ENCODE measurements around the gene NFATC4. TPM values are rescaled to one million over a fixed set of nuclear protein-coding genes. Genes with fewer than 3 reads are reported as not detected.

Gene NFATC4
- total RNA-seq, 1 experiment from 2014 or later, result 15.1 TPM

DNA sequence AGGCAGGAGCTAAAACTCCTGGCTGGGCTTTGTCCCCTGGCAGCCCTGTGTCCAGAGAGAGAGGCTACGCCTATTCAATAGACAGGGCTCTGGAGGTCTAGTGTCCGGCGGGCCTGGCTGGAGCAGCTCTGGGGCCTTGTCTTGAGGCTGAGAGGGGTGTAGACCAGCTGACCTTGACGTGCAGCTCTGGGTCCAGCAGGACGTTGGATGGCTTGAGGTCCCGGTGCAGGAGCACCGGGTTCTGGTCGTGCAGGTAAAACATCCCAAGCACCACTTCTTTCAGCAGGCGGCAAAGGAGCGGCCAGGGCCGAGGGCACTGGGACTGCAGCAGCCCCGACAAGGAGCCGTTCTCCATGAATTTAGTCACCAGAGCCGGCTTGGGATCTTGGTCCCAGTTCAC is 29.1 kb upstream of the NFATC4 start:
- Histone ChIP-seq H3K9me2 (replicated peaks; ENCODE audit: low read length) (no peaks in the 10 kb centered on the region), H3K4me2 (ENCODE audit: low read length) (no peak overlapping the region), H3F3A (ENCODE audit: low read length, unreplicated experiment) (no peaks in the 10 kb centered on the region), H3K27ac (ENCODE audit: low read length) (no peak overlapping the region), H4K20me1 (ENCODE audit: low read length) (no peaks in the 10 kb centered on the region), H3K4me3 (ENCODE audit: low read length) (no peak overlapping the region), H3K36me3 (ENCODE audit: low read depth, low read length) (no peaks in the 10 kb centered on the region), H3K27me3 (ENCODE audit: low read length) (peaks cover under 1% of the 10 kb centered on the region; the same call in 1 of the 2 replicates), H3K4me1 (ENCODE audit: insufficient read depth, low read length) (peaks cover 4% of the 10 kb centered on the region; the same call in 1 of the 2 replicates), H3K9me3 (ENCODE audit: low read length) (no peaks in the 10 kb centered on the region), H3K9ac (ENCODE audit: low read length) (no peak overlapping the region), H3K79me2 (ENCODE audit: low read length) (no peaks in the 10 kb centered on the region), H2AFZ (ENCODE audit: low read length) (no peak overlapping the region)
- no peak for DNase-seq
- ChIA-PET CTCF (no interaction called here), POLR2A (ENCODE audit: unreplicated experiment) (no interaction called here)
- intact Hi-C loops (cut with micrococcal nuclease), result no loop called here
- ATAC-seq, result no peak
- TF ChIP-seq EZH2phosphoT487 (IDR thresholded peaks at IDR 0.05; ENCODE audit: borderline replicate concordance, low read length) (no peak), EZH2 (IDR thresholded peaks at IDR 0.05; ENCODE audit: low read length, unreplicated experiment) (no peak)
- TF ChIP-seq, protein P1, sequence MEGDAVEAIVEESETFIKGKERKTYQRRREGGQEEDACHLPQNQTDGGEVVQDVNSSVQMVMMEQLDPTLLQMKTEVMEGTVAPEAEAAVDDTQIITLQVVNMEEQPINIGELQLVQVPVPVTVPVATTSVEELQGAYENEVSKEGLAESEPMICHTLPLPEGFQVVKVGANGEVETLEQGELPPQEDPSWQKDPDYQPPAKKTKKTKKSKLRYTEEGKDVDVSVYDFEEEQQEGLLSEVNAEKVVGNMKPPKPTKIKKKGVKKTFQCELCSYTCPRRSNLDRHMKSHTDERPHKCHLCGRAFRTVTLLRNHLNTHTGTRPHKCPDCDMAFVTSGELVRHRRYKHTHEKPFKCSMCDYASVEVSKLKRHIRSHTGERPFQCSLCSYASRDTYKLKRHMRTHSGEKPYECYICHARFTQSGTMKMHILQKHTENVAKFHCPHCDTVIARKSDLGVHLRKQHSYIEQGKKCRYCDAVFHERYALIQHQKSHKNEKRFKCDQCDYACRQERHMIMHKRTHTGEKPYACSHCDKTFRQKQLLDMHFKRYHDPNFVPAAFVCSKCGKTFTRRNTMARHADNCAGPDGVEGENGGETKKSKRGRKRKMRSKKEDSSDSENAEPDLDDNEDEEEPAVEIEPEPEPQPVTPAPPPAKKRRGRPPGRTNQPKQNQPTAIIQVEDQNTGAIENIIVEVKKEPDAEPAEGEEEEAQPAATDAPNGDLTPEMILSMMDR (conservative IDR thresholded peaks at IDR 0.05; ENCODE audit: low read depth, low read length), result no peak
- no TSS peak for BruUV-seq (replicated peaks)

DNA sequence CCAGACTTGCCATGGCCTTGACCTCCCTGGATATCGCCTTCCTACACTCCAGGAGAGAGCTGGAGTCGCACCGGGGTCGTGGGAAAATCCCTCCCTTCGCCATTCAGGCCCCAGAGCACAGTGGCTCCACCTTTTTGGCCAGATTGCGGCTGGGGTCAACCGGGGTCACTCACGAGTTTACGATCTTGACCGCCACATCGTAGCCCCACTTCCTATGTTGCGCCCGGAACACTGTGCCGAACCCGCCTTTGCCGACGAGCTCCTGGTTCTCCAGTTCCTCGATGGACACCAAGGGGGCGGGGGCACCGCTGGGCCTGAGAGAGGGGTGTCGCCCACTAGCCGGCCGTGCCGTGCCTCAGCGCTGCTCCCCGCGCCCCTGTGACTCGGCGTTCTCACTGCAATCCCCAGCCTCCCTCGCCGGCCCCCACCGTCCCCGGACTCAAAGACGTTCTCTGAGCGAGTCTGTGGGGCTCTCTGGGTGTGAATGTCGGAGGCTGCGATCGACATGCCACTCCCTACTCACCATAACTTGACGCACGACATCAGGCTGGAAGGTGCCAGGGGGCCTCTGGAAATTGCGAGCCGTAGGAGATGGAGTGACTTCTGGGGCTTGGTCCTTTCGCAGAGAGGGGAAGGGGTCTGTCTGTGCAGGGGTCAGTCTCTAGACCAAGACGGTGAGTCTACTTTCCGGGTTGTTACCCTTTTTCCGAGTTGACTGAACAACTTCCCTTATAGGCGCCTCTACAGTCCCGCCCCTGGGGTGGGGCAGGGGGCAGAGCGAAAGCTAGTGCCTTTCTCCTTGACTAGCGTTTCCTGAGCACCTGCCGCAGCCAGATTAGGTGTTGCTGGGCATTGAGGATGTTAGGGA is 28.5 kb upstream of the NFATC4 start, which contains the start of gene RIPK3:
Gene RIPK3 (minus strand): TSS at position 708 of the 868 bp plus-strand sequence. CDS start 165 bp downstream, at position 543.
- Histone ChIP-seq H3K9me3 (ENCODE audit: low read length) (no peaks in the 10 kb centered on the region), H3K4me1 (ENCODE audit: insufficient read depth, low read length) (no peaks in the 10 kb centered on the region), H3K9me2 (replicated peaks; ENCODE audit: low read length) (no peaks in the 10 kb centered on the region), H3K4me3 (ENCODE audit: low read length) (no peak within 1 kb of the TSS), H3K27me3 (ENCODE audit: low read length) (peaks cover 4% of the 10 kb centered on the region; the same call in 1 of the 2 replicates), H3K36me3 (ENCODE audit: low read depth, low read length) (no peaks in the 10 kb centered on the region), H3K79me2 (ENCODE audit: low read length) (no peaks in the 10 kb centered on the region), H3K4me2 (ENCODE audit: low read length) (no peak within 1 kb of the TSS), H2AFZ (ENCODE audit: low read length) (no peak within 1 kb of the TSS), H3F3A (ENCODE audit: low read length, unreplicated experiment) (no peaks in the 10 kb centered on the region), H4K20me1 (ENCODE audit: low read length) (no peaks in the 10 kb centered on the region), H3K9ac (ENCODE audit: low read length) (no peak within 1 kb of the TSS), H3K27ac (ENCODE audit: low read length) (no peak within 1 kb of the TSS)
- ChIA-PET CTCF (no interaction called here), POLR2A (ENCODE audit: unreplicated experiment) (no interaction called here)
- DNase-seq (no peak), ATAC-seq (no peak)
- BruUV-seq (replicated peaks), result no TSS peak
- TF ChIP-seq, protein P1 (conservative IDR thresholded peaks at IDR 0.05; ENCODE audit: low read depth, low read length), result no peak
- TF ChIP-seq EZH2phosphoT487 (IDR thresholded peaks at IDR 0.05; ENCODE audit: borderline replicate concordance, low read length), result no peak
- TF ChIP-seq EZH2 (IDR thresholded peaks at IDR 0.05; ENCODE audit: low read length, unreplicated experiment), result no peak
- intact Hi-C loops (cut with micrococcal nuclease), result no loop called here

DNA sequence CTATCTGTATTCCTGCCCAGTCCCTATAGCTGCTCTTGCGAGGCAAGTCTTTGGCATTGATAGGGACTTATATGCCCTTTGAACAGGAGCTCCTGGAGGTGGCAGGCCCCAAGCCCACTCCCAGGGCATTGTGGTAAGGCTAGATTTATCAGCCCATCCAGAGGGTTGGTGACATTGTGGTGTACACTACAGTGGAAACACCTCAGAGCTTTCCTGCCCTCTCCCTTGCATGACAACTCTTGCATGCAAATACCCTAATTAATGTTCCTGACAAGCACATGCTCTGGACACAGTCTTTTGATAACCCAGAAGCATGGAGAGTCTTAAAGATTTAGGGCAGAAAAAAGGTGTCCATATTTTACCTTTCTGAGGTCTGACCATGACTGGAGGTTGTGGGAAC is 27.4 kb upstream of the NFATC4 start:
- POLR2A ChIA-PET (ENCODE audit: unreplicated experiment), result no interaction called here
- no peak for ATAC-seq
- H2AFZ ChIP-seq (ENCODE audit: low read length), result no peak overlapping the region
- no peak overlapping the region for H3K4me2 ChIP-seq (ENCODE audit: low read length)
- H4K20me1 ChIP-seq (ENCODE audit: low read length), result no peaks in the 10 kb centered on the region
- H3K9me3 ChIP-seq (ENCODE audit: low read length), result no peaks in the 10 kb centered on the region
- TF ChIP-seq EZH2 (IDR thresholded peaks at IDR 0.05; ENCODE audit: low read length, unreplicated experiment) (no peak), EZH2phosphoT487 (IDR thresholded peaks at IDR 0.05; ENCODE audit: borderline replicate concordance, low read length) (no peak)
- TF ChIP-seq, protein P1 (conservative IDR thresholded peaks at IDR 0.05; ENCODE audit: low read depth, low read length), result no peak
- intact Hi-C loops (cut with micrococcal nuclease), result no loop called here
- no peaks in the 10 kb centered on the region for H3F3A ChIP-seq (ENCODE audit: low read length, unreplicated experiment)
- peaks cover 4% of the 10 kb centered on the region; the same call in 1 of the 2 replicates for H3K27me3 ChIP-seq (ENCODE audit: low read length)
- H3K36me3 ChIP-seq (ENCODE audit: low read depth, low read length), result no peaks in the 10 kb centered on the region
- no peak overlapping the region for H3K27ac ChIP-seq (ENCODE audit: low read length)
- no peak overlapping the region for H3K9ac ChIP-seq (ENCODE audit: low read length)
- CTCF ChIA-PET, result no interaction called here
- H3K9me2 ChIP-seq (replicated peaks; ENCODE audit: low read length), result no peaks in the 10 kb centered on the region
- no peaks in the 10 kb centered on the region for H3K4me1 ChIP-seq (ENCODE audit: insufficient read depth, low read length)
- BruUV-seq (replicated peaks), result no TSS peak
- H3K4me3 ChIP-seq (ENCODE audit: low read length), result no peak overlapping the region
- no peak for DNase-seq
- H3K79me2 ChIP-seq (ENCODE audit: low read length), result no peaks in the 10 kb centered on the region
